ENCODE measurements around the gene STK24. TPM values are rescaled to one million over a fixed set of nuclear protein-coding genes. Genes with fewer than 3 reads are reported as not detected.

STK24 gene
- total and polyA plus RNA-seq, 2 of the 4 experiments (the other 2 are of a cell fraction) = 29.2 to 43.4 TPM

DNA sequence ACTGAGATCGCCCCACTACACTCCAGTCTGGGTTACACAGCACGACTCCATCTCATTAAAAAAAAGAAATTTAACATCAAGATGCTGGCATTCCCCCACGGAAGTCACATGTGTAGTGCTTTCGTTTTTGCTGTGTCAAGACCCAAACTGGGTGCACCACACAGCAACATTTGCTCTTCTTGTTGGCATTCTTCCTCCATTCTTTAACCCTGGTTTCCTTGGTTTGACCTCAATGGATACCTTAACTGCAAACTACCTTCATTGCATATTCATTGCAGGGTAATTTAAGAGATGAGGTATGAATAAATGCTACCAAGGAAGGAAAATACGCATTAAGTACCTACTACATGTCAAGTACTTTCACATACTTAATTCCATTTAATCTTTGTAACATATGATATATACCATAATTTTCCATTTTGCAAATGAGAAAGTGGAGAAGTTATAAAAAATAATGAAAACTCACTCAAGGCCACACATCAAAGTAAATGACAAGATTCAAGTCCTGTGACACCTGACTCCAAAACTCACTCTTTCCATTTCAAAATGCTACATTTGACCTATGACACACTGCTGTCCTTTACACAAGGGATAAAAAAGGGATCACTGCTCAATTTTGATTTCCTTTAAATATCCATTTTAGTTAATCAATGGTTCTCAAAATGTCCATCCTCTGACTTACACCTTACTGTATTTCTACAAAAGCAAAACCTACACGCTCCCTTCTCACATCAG, 59.2 kb downstream of the STK24 start:
- Histone ChIP-seq H3K79me1 (ENCODE audit: low read depth in 1 of 2, low read length in 2 of 2) (peaks cover 60 to 89% of the 10 kb centered on the region in 2 experiments), H3K9me1 (ENCODE audit: insufficient read depth, low read length) (peaks cover 34% of the 10 kb centered on the region), H4K8ac (ENCODE audit: low read depth in 2 of 2, low read length in 2 of 2) (no peak overlapping the region), H2BK15ac (ENCODE audit: low read depth, low read length) (no peak overlapping the region), H3K9ac (ENCODE audit: low read depth, low read length) (no peak overlapping the region), H3K4me2 (ENCODE audit: low read depth, low read length) (no peak overlapping the region), H3K27ac (ENCODE audit: insufficient read depth, low read length) (no peak overlapping the region), H3K27me3 (ENCODE audit: control insufficient read depth, insufficient read depth, low read length) (no peaks in the 10 kb centered on the region), H3K4me1 (ENCODE audit: control insufficient read depth, insufficient read depth, low read length) (peaks cover 15% of the 10 kb centered on the region), H3K14ac (replicated peaks; ENCODE audit: low read depth, low read length) (no peak overlapping the region), H3K56ac (ENCODE audit: extremely low read depth, insufficient read depth, low read length) (no peak overlapping the region), H2AK9ac (replicated peaks; ENCODE audit: low read depth, low read length, poor library complexity) (no peak overlapping the region), H2BK5ac (ENCODE audit: low read depth, low read length, poor library complexity, severe bottlenecking) (no peak overlapping the region), H3K4me3 (ENCODE audit: insufficient read depth, low read depth, low read length) (no peak overlapping the region), H2BK120ac (ENCODE audit: low read depth, low read length) (no peak overlapping the region), H2BK20ac (ENCODE audit: low read depth, low read length) (no peak overlapping the region), H3K9me3 (ENCODE audit: control insufficient read depth, insufficient read depth, low read length) (no peaks in the 10 kb centered on the region), H4K20me1 (ENCODE audit: insufficient read depth, low read length) (peaks cover 41% of the 10 kb centered on the region), H3K23ac (ENCODE audit: low read depth, low read length) (no peak overlapping the region), H3K36me3 (ENCODE audit: control insufficient read depth, insufficient read depth, low read length) (peaks cover 12% of the 10 kb centered on the region), H2AK5ac (ENCODE audit: low read depth, low read length) (no peak overlapping the region), H2AFZ (replicated peaks; ENCODE audit: low read length, poor library complexity) (no peak overlapping the region), H4K5ac (ENCODE audit: low read depth, low read length) (no peak overlapping the region), H3K18ac (ENCODE audit: low read depth, low read length) (no peak overlapping the region), H4K91ac (ENCODE audit: insufficient read depth, low read depth, low read length) (no peak overlapping the region), H3K4ac (ENCODE audit: low read depth, low read length) (no peak overlapping the region)
- POLR2A ChIA-PET (ENCODE audit: unreplicated experiment) = no interaction called here
- TF ChIP-seq, protein P1, sequence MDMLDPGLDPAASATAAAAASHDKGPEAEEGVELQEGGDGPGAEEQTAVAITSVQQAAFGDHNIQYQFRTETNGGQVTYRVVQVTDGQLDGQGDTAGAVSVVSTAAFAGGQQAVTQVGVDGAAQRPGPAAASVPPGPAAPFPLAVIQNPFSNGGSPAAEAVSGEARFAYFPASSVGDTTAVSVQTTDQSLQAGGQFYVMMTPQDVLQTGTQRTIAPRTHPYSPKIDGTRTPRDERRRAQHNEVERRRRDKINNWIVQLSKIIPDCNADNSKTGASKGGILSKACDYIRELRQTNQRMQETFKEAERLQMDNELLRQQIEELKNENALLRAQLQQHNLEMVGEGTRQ (IDR thresholded peaks at IDR 0.05; ENCODE audit: low read depth, low read length) = no peak
- TF ChIP-seq NFE2L2 (IDR thresholded peaks at IDR 0.05; ENCODE audit: low read depth, low read length) (no peak), CHD1 (IDR thresholded peaks at IDR 0.05; ENCODE audit: low read depth, low read length) (no peak), RFX5 (IDR thresholded peaks at IDR 0.05; ENCODE audit: low read depth, low read length) (no peak), FOS (IDR thresholded peaks at IDR 0.05; ENCODE audit: low read depth, low read length) (no peak), POLR2A (IDR thresholded peaks at IDR 0.05; ENCODE audit: low read depth, low read length) (no peak), MAFK (IDR thresholded peaks at IDR 0.05; ENCODE audit: low read depth, low read length) (no peak), RCOR1 (IDR thresholded peaks at IDR 0.05; ENCODE audit: insufficient replicate concordance, low read length) (no peak), SMC3 (IDR thresholded peaks at IDR 0.05; ENCODE audit: low read depth, low read length) (no peak), BHLHE40 (IDR thresholded peaks at IDR 0.05; ENCODE audit: low read depth, low read length) (no peak), MAZ (IDR thresholded peaks at IDR 0.05; ENCODE audit: borderline replicate concordance, low read depth, low read length) (no peak), RAD21 (IDR thresholded peaks at IDR 0.05; ENCODE audit: low read length) (no peak)
- TF ChIP-seq, protein P2, sequence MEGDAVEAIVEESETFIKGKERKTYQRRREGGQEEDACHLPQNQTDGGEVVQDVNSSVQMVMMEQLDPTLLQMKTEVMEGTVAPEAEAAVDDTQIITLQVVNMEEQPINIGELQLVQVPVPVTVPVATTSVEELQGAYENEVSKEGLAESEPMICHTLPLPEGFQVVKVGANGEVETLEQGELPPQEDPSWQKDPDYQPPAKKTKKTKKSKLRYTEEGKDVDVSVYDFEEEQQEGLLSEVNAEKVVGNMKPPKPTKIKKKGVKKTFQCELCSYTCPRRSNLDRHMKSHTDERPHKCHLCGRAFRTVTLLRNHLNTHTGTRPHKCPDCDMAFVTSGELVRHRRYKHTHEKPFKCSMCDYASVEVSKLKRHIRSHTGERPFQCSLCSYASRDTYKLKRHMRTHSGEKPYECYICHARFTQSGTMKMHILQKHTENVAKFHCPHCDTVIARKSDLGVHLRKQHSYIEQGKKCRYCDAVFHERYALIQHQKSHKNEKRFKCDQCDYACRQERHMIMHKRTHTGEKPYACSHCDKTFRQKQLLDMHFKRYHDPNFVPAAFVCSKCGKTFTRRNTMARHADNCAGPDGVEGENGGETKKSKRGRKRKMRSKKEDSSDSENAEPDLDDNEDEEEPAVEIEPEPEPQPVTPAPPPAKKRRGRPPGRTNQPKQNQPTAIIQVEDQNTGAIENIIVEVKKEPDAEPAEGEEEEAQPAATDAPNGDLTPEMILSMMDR (conservative IDR thresholded peaks at IDR 0.05; ENCODE audit: low read depth, low read length) = no peak
- TF ChIP-seq, protein P3, sequence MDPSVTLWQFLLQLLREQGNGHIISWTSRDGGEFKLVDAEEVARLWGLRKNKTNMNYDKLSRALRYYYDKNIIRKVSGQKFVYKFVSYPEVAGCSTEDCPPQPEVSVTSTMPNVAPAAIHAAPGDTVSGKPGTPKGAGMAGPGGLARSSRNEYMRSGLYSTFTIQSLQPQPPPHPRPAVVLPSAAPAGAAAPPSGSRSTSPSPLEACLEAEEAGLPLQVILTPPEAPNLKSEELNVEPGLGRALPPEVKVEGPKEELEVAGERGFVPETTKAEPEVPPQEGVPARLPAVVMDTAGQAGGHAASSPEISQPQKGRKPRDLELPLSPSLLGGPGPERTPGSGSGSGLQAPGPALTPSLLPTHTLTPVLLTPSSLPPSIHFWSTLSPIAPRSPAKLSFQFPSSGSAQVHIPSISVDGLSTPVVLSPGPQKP (IDR thresholded peaks at IDR 0.05; ENCODE audit: borderline replicate concordance, low read depth, low read length) = no peak
- dilution Hi-C loops (cut with HindIII; ENCODE audit: low sequenced_read_pairs, unreplicated experiment) (no loop called here), intact Hi-C loops (cut with micrococcal nuclease) (no loop called here), in situ Hi-C loops (cut with MboI; ENCODE audit: low sequenced_read_pairs) (no loop called here)
- CTCF ChIA-PET = no interaction called here
- 93% methylated on average over 3 of the region's 6 CpGs; no CpG with 5 or more reads in 1 of the 2 experiments for WGBS, 2 experiments (ENCODE audit: extremely low coverage in 2 of 2, insufficient read length in 1 of 2)
- TSS peak; percentile 10 for BruUV-seq (replicated peaks)
- DNase-seq = no peak
- ATAC-seq (ENCODE audit: low read depth) = no peak
